Neural progenitor cell (in vitro differentiated cells): ENCODE data around the gene TTLL3.

Source experiments
- CTCF ChIP-seq: fragments of 200-600 bp; sonication (generic); IDR thresholded peaks from 2 replicates; pipeline ENCODE4 v1.5.1; 2017; ENCODE audit warnings: antibody characterized with exemption, mild to moderate bottlenecking
- EZH2phosphoT487 ChIP-seq: fragments of 200-600 bp; sonication (generic); IDR thresholded peaks from 2 replicates; pipeline ENCODE4 v1.6.1; 2017; ENCODE audit warnings: antibody characterized with exemption

DNA sequence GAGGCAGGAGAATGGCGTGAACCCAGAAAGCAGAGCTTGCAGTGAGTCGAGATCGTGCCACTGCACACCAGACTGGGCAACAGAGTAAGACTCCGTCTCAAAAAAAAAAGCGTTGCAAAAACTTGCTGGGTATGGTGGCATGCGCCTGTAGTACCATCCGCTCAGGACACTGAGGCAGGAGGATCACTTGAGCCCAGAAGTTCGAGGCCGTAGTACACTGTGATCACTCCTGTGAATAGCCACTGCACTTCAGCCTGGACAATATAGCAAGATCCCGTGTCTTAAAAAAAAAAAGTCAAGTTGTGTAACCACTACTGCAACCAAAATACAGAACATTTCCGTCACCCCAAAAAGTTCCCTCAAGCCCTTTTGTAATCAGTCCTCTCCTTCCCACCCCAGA lies 15.7 kb upstream of the TTLL3 start:
- TF ChIP-seq CTCF (no peak), EZH2phosphoT487 (no peak)
